ENCODE results near the gene TSPAN7. TPM values are rescaled to one million over a fixed set of nuclear protein-coding genes. Genes with fewer than 3 reads are reported as not detected.

TSPAN7 gene
- total RNA-seq, 1 experiment from 2014 or later: 3.5 TPM

GRCh38 chrX:38660395-38661102 lies 99.2 kb downstream of the TSPAN7 start:
- H3K36me3 Mint-ChIP-seq (ENCODE audit: insufficient read depth in 1 of 3, low read depth in 3 of 3): peaks cover 0 to 2% (median 0%) of the 10 kb centered on the region in 3 experiments; a peak in 2 of 7 replicates
- Histone ChIP-seq H3K79me1 (ENCODE audit: insufficient read depth, low read depth, low read length, poor library complexity, severe bottlenecking) (no peaks in the 10 kb centered on the region), H3K4ac (ENCODE audit: low read depth, low read length) (no peak overlapping the region), H2BK120ac (ENCODE audit: low read depth, low read length, poor library complexity, severe bottlenecking) (no peak overlapping the region), H2BK12ac (ENCODE audit: insufficient read length, low read depth, low read length) (no peak overlapping the region), H3K27ac (ENCODE audit: insufficient read length, low read depth, low read length) (no peak overlapping the region), H3K4me1 (ENCODE audit: insufficient read depth, low read length) (no peaks in the 10 kb centered on the region), H3T11ph (ENCODE audit: low read length) (no peak overlapping the region), H2BK15ac (ENCODE audit: low read depth, low read length) (no peak overlapping the region), H3K27me3 (ENCODE audit: insufficient read depth, low read length) (no peaks in the 10 kb centered on the region), H3K23me2 (ENCODE audit: insufficient read length, low read depth, low read length, poor library complexity, severe bottlenecking) (no peaks in the 10 kb centered on the region), H2AFZ (ENCODE audit: low read length) (no peak overlapping the region), H3K79me2 (ENCODE audit: insufficient read depth, low read length) (no peaks in the 10 kb centered on the region), H4K8ac (replicated peaks; ENCODE audit: insufficient read length, low read depth, low read length) (no peak overlapping the region), H4K20me1 (ENCODE audit: control insufficient read depth, insufficient read depth, insufficient read length) (no peaks in the 10 kb centered on the region), H3K23ac (ENCODE audit: insufficient read length, low read depth, low read length) (no peak overlapping the region), H3K9me3 (ENCODE audit: control insufficient read depth, low read depth, low read length) (no peaks in the 10 kb centered on the region), H3K18ac (ENCODE audit: insufficient read length, low read depth, low read length) (no peak overlapping the region), H3K9ac (ENCODE audit: extremely low read depth, insufficient read length, low read length) (no peak overlapping the region), H2AK5ac (ENCODE audit: insufficient read length, low read length) (no peak overlapping the region), H3K14ac (ENCODE audit: insufficient read depth, low read length) (no peak overlapping the region), H2BK20ac (ENCODE audit: low read depth, low read length, poor library complexity, severe bottlenecking) (no peak overlapping the region), H2BK5ac (ENCODE audit: insufficient read length, low read length) (no peak overlapping the region), H4K5ac (ENCODE audit: insufficient read length, low read depth, low read length) (no peak overlapping the region), H3K56ac (ENCODE audit: insufficient read length, low read depth, low read length) (no peak overlapping the region), H3K4me2 (ENCODE audit: insufficient read depth, insufficient read length, low read length) (no peak overlapping the region), H4K91ac (ENCODE audit: insufficient read length, low read depth, low read length) (no peak overlapping the region)
- H3K27ac Mint-ChIP-seq: no peak overlapping the region
- no CpG with 5 or more reads among the region's 6 CpGs for WGBS (ENCODE audit: extremely low coverage, insufficient read length, low lambda C conversion rate)
- TF ChIP-seq, protein P1, sequence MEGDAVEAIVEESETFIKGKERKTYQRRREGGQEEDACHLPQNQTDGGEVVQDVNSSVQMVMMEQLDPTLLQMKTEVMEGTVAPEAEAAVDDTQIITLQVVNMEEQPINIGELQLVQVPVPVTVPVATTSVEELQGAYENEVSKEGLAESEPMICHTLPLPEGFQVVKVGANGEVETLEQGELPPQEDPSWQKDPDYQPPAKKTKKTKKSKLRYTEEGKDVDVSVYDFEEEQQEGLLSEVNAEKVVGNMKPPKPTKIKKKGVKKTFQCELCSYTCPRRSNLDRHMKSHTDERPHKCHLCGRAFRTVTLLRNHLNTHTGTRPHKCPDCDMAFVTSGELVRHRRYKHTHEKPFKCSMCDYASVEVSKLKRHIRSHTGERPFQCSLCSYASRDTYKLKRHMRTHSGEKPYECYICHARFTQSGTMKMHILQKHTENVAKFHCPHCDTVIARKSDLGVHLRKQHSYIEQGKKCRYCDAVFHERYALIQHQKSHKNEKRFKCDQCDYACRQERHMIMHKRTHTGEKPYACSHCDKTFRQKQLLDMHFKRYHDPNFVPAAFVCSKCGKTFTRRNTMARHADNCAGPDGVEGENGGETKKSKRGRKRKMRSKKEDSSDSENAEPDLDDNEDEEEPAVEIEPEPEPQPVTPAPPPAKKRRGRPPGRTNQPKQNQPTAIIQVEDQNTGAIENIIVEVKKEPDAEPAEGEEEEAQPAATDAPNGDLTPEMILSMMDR (conservative IDR thresholded peaks at IDR 0.05): no peak
- H3K4me3 Mint-ChIP-seq: no peak overlapping the region
- no peaks in the 10 kb centered on the region for H3K4me1 Mint-ChIP-seq
- no peaks in the 10 kb centered on the region; the same call in 1 of the 2 replicates for H3K27me3 Mint-ChIP-seq (ENCODE audit: low read depth)
- H3K9me3 Mint-ChIP-seq: peaks cover 57 to 65% of the 10 kb centered on the region in 2 experiments
- no peak for DNase-seq

Data from H9 (cell line).